ENCODE data around the gene TLR3.

Gene TLR3

GRCh38 chr4:186024637-186025407, 44.1 kb upstream of the TLR3 start:
- no peak overlapping the region for H3K27ac ChIP-seq
- TF ChIP-seq, protein P1, sequence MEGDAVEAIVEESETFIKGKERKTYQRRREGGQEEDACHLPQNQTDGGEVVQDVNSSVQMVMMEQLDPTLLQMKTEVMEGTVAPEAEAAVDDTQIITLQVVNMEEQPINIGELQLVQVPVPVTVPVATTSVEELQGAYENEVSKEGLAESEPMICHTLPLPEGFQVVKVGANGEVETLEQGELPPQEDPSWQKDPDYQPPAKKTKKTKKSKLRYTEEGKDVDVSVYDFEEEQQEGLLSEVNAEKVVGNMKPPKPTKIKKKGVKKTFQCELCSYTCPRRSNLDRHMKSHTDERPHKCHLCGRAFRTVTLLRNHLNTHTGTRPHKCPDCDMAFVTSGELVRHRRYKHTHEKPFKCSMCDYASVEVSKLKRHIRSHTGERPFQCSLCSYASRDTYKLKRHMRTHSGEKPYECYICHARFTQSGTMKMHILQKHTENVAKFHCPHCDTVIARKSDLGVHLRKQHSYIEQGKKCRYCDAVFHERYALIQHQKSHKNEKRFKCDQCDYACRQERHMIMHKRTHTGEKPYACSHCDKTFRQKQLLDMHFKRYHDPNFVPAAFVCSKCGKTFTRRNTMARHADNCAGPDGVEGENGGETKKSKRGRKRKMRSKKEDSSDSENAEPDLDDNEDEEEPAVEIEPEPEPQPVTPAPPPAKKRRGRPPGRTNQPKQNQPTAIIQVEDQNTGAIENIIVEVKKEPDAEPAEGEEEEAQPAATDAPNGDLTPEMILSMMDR (conservative IDR thresholded peaks at IDR 0.05), result no peak

DNA sequence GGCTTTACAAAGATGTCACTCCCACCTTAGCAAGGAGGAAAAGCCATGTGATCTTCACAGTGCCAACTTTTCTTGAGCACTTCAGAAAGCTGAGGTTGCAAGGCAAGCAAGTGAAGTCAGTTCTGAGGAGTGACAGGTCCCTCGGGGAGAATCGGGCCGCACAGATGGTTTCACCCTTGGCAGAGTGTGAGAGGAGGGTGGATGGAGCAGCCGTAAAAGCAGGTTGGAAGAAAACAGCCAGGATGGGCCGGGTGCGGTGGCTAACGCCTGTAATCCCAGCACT, 43.6 kb upstream of the TLR3 start:
- TF ChIP-seq, protein P1 (conservative IDR thresholded peaks at IDR 0.05), result no peak
- no peak overlapping the region for H3K27ac ChIP-seq

DNA sequence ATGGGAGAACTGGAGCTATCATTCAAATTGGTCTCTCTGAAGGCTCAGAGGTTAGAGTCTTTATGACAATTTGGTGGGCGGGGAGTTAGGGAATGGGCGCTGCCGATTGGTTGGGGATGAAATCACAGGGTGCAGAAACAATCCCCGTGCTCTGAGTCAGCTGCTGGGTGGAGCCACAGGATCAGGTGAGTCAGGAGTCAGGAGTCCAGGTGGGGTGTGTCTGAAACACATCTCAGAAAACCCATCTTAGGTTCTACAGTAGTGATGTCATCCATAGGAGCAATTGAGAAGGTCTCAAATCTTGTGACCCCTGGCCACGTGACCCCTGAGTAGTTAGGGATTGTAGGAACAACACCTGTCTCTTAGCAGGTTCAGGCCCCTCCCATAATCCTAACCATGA, 41.6 kb upstream of the TLR3 start:
- TF ChIP-seq, protein P1 (conservative IDR thresholded peaks at IDR 0.05), result no peak
- H3K27ac ChIP-seq, result no peak overlapping the region

DNA sequence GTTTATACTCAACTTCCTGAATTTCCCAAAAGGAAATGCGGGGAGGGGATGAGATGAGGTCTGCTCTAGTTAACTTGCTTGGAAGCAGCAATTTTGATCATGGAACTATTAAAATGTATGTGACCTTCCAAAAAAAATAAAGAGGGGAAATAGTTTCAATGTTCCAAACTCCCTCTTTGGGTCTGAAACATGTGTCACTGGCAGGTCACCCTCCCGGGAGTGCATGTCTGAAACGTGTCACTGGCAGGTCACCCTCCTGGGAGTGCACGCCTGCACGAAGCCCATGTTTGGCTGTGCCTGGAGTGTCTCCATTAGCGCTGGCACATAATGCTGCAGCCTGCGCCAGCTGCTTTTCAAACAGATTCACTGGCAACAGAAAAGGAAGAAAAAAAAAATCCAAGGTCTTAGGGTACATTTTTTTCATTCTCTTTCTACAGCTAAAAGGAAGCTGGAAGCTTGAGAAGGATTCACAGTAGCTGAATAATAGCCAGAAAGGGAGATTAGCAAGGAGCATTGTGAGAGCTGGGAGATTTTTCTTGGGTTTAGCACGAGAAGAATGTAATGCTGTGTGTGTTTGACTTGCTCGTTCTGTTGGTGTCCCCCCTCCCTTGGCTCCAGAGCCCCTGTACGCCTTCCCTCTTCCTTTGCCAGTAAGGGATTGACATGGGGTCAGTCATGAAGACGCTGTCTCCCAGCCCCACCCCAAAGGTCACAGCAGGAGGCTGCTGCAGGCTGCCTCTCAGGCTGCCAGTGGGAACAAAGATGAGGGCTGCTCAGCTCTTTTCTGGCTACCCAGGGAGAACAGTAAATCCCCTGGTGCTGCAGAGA, 39.2 kb upstream of the TLR3 start:
- TF ChIP-seq, protein P1 (conservative IDR thresholded peaks at IDR 0.05), result no peak
- peak overlapping the region; percentile 91 for H3K27ac ChIP-seq

- TF ChIP-seq, protein P1 (conservative IDR thresholded peaks at IDR 0.05), result no peak
- H3K27ac ChIP-seq, result peak overlapping the region; percentile 91
Observed at GRCh38 chr4:186030399-186030775, 38.6 kb upstream of the TLR3 start.

DNA sequence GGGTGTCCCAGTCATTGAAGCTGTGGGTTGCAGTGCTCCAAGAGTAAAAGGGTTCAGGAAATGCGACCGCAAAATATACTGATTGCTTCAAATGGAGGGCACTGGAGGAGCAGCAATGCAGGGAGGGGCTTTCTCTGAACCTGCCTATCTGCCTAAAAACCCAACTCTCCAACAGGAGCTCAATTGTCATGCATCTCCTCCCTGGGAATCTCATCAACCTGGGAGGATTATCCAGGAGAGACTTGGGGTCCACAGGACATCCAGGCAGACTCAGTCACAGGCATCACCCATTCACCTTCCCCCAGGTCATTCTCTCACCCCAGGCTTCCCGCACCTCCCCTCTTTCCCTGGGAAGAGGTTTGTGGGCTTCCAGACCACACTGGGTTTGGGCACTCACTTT, 38.2 kb upstream of the TLR3 start:
- peak overlapping the region; percentile 91 for H3K27ac ChIP-seq
- TF ChIP-seq, protein P1 (conservative IDR thresholded peaks at IDR 0.05), result no peak

GRCh38 chr4:186032259-186032658, 36.7 kb upstream of the TLR3 start:
- TF ChIP-seq, protein P1 (conservative IDR thresholded peaks at IDR 0.05), result peak; percentile 70
- H3K27ac ChIP-seq, result no peak overlapping the region; the same call in 1 of the 2 replicates
